ENCODE results near the gene KAZN. TPM values are rescaled to one million over a fixed set of nuclear protein-coding genes. Genes with fewer than 3 reads are reported as not detected.

KAZN gene
- total RNA-seq, 1 experiment from 2014 or later, result 2.7 TPM

DNA sequence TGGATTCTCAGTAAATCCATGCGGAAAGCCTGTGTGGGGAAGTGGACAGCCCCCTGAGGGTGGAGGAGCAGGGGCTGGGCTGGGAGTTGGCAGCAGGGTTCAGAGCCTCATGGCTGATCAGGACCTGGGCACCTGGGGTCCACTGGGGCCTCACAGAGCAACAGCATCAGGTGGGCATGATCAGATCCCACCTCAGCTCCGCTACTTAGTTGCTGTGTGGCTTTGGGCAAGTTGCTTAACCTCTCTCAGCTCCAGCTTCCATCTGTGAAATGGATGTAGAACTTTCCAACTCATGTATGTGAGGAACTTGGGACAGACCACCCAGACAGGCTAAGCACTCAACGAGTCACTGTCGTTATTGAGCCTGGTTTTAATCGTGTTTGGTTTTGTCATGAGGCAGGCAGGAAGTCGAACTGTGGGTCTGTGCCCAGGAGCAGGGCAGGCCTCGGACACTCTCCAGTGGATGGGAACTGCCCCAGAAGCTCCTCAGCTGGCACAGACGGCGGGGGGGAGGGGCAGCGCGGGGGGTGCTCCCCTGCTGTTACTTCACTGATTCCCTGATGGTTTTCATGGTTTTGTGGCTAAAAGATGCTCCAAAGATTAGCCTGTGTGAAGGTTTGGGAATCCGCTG is 399.3 kb downstream of the KAZN start:
- DNase-seq (ENCODE audit: low read depth), result peak; percentile 32

DNA sequence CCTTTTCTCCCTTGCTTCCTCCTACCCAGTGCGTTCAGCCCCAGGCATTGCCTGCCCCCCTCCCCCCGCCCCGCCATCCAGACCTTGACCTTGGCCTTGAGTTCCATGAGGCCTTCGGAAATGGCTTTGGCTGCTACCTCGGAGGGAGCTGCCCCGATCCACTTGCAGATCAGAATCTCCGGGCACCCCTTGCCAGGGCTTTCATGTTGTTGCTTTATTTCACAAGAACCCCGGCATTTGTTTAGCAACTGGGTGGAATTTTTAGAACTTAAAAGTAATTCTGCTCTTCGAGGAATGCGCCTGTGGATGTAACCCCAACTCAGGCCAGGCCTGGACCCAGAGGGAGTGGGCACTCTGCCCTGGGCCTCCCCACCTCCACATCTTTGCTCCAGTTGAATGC is 401.0 kb downstream of the KAZN start:
- no peak for DNase-seq (ENCODE audit: low read depth)

GRCh38 chr1:15000030-15000429 is 401.5 kb downstream of the KAZN start:
- DNase-seq (ENCODE audit: low read depth), result no peak

GRCh38 chr1:15000671-15001070 is 402.2 kb downstream of the KAZN start:
- DNase-seq (ENCODE audit: low read depth), result no peak

DNA sequence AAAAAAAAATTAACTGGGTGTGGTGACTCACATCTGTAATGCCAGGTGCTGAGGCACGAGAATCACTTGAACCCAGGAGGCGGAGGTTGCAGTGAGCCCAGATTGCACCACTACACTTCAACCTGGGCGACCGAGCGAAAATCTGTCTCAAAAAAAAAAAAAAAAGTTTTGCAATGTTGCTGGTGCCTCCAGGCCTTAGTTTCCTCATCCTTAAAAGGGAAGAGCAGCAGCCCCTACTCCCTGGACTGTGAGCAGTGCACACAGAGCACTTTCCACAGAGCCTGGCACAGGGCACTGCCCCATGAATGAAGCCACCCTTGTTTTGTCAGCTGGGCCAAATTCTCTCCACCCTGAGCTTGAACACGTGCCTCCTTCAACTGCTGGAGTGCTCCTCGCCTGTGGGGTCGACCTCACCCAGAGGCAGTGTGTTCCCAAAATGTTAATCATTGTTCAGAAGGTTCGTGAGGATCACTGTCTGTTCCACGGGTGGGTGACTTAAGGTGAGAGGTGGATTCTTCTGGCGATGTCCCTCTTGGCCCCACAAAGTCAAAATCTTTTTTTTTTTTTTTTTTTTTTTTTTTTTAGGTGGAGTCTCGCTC is 402.9 kb downstream of the KAZN start:
- no peak for DNase-seq (ENCODE audit: low read depth)

- DNase-seq (ENCODE audit: low read depth), result no peak
These were observed 403.8 kb downstream of the KAZN start for GRCh38 chr1:15002325-15002724.

DNA sequence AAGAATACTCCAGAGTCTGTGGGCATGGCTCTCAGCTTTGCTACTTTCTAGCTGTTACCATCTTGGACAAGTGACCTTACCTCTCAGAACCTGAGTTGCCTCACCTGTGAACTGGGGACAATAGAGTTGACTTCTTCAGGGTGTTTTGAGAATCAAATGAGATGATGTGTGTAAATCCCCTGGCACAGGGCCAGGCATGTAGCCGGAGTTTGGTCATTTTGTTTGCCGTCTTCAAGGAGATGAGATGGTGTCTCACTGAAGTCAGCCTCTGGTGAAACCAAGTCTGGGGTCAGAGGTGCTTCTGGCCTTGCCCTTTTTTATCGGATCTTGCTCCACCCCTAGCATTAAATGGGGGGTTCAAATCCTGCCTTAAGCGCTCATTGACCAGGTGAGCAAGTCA is 405.9 kb downstream of the KAZN start:
- no peak for DNase-seq (ENCODE audit: low read depth)

DNA sequence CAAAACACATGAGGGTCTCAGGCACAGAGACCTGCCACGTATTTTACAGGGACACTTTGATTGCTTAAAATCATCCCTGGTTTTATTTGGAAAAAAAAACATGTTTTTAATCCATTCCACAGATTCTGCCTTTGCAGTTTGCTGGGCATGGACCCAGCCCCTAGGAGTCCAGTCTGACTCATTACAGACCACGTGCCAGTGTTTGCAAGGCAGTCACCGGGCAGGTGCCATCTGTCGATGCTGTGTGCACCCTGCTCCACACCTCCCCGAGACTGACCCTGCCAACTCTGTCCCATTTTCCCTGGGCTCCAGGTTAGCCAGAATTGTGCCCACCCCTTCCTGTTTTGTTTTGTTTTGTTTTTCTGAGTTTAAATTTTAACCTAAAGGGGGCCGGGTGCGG is 406.6 kb downstream of the KAZN start:
- no peak for DNase-seq (ENCODE audit: low read depth)

DNA sequence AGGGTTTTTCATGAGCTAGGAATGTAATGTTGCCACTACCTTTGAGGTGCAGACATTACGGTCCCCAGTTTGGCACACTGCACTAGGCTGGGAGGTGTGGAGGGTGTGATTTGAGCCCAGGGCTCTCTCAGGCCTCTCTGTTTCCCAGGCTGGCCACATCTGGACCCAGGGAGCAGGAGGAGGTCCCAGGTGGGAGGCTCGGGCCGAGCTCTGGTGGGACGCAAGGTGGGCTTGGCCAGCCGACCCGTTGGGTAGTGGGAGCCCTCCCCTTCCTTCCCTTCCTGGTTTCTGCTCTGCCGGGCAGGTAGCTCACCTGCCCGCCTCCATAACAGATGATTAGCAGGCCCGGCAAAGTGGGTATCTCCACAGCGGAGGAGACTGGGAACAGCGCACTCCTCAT is 408.9 kb downstream of the KAZN start:
- DNase-seq (ENCODE audit: low read depth), result no peak

DNA sequence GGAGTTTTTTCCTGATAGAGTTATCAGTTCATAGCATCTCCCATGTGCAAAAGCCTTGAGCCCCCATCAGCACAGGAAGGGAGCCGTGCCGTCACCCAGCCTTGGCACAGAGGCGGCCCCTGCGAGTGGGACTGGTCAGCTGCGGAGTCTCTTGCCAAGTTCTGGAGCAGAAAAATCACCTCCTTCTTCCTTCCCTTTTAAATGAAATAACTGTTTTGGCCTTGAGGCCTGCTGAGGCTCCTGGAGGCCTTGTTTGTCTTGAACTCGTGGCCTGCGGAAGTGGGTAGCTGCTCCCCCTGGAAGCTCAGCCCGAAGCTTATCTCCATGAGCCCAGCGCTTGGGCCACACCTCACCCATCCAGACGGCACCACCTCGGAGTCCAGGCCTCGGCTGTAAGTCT is 409.4 kb downstream of the KAZN start:
- DNase-seq (ENCODE audit: low read depth), result no peak

DNA sequence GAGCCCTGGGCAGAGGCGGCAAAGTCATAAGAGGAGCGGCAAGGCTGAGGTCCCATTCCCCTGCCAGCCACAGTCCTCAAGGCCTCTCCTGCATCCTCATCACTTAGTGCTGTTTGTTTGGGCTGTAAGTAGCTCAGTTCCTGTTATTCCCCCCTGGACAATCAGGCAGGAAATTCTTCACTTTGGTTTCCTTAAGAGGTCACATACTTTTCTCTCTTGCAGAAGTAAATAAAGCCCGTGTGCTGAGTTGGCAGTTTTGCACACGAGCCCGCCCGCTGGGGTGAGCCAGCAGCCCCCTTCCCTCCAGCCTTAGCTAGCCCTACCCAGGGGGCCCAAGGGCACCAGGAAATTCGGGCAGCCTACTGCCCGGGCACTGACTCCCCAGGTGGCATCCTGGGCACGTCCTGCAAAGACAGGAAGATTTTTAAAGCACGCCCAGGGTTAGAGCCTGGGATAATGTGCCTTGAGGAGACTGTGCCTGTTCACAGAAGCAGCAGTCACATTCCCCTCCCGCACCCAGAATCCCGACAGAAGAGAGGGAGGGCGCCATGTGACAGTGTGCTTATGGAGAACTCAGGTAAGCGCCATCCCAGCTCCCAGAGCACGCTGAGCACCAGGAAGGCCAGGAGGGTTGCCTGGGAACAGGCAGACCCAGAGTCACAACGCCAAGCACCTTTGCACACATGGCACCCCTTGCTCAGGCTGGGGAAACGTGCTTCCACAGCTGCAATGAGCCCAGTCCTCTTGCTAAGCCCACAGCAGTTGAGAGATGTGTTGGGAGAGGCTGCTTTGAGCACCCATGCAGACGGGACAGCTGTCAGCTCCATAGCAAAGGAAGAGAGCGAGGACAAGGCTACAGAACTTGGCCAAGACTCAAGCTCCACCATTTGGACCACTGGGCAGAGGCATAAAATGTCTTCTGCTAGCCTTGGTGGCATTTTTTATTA is 410.6 kb downstream of the KAZN start:
- DNase-seq (ENCODE audit: low read depth), result peak; percentile 53

DNA sequence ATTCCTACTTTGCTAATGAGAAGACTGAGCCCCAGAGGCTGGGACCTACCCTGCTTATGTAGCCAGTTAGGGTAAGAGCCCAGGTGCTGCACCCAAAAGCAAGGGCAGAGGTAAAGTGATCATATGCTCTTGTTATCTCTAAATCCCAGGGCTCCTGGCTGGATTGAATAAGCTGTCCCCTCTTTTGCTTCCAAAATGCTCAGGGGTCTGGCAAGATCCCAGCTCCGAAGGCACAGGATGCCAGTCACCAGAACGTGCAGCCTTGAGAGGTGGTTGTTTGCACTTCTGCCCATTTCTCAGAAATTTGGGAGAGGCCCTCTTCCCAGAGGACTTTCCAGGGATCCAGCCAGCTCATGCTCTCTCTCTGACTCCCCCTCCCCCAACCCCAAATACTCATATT is 412.7 kb downstream of the KAZN start:
- no peak for DNase-seq (ENCODE audit: low read depth)

DNA sequence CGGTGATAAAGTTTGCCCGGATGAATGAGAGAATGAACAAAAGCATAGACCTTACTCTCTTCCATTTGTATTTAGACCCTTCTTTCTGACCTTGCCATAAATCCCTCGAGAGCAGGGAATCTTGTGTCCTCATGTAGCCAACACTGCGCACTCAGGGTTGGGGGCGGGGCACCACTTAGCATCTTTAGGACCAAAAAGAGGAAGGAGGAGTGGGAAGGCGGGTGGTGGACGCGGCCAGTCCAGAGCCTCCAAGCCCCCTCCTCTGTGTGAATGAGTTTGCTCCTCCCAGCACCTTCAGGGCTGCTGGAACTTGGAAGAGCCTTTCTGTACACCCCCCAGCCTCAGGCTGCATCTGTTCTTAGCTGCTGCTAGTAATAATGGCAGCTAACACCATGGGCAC is 413.2 kb downstream of the KAZN start:
- DNase-seq (ENCODE audit: low read depth), result no peak

- no peak for DNase-seq (ENCODE audit: low read depth)
These were observed 414.3 kb downstream of the KAZN start for GRCh38 chr1:15012822-15013221.

GRCh38 chr1:15013767-15014166 is 415.3 kb downstream of the KAZN start:
- DNase-seq (ENCODE audit: low read depth), result no peak

GRCh38 chr1:15014516-15014915 is 416.0 kb downstream of the KAZN start:
- DNase-seq (ENCODE audit: low read depth), result no peak

DNA sequence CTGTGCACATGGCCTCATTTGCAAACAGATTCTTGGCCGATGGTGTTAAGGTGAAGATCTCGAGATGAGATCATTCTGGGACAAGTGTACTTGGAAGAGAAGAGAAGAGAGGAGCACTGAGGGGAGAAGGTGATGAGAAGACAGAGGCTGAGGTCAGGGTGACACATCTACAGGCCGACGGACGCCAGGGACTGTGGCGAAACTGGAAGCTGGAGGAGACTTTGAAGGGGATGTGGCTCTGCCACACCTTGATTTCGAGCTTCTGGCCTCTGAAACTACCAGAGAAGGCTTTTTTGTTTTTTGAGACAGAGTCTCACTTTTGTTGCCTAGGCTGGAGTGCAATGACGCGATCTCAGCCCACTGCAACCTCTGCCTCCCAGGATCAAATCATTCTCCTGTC is 417.5 kb downstream of the KAZN start:
- no peak for DNase-seq (ENCODE audit: low read depth)

DNA sequence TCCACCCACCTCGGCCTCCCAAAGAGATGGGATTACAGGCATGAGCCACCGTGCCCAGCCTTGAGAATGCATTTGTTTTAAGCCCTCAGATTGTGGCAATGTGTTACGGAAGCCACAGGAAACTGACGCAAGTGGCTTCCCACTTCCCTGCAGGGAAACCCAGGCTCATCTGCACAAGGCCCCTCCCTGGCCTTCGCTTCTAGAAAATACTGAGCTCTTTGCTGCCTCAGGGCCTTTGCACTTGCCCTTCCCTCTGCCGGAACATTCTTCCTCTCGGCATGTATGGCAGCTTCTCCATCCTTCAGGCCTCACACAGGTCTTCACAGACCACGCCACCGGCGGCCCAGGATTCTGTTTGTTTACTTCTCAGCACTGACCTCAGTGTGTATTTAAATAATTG is 418.0 kb downstream of the KAZN start:
- DNase-seq (ENCODE audit: low read depth), result no peak

DNA sequence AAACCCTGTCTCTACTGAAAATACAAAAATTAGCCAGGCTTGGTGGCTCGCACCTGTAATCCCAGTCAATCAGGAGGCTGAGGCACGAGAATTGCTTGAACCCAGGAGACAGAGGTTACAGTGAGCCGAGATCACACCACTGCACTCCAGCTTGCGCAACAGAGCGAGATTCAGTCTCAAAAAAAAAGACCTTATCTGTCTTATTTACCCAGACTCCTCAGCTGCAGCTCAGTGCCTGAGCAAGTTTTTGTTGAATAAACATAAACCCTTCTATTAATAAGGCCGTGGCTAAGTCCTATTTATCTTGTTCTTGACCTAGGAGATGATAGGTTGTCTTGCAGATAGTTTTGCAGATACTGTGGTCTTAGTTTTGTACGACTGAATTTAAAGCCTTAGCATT is 418.6 kb downstream of the KAZN start:
- no peak for DNase-seq (ENCODE audit: low read depth)

GRCh38 chr1:15018767-15019166 is 420.3 kb downstream of the KAZN start:
- no peak for DNase-seq (ENCODE audit: low read depth)

DNA sequence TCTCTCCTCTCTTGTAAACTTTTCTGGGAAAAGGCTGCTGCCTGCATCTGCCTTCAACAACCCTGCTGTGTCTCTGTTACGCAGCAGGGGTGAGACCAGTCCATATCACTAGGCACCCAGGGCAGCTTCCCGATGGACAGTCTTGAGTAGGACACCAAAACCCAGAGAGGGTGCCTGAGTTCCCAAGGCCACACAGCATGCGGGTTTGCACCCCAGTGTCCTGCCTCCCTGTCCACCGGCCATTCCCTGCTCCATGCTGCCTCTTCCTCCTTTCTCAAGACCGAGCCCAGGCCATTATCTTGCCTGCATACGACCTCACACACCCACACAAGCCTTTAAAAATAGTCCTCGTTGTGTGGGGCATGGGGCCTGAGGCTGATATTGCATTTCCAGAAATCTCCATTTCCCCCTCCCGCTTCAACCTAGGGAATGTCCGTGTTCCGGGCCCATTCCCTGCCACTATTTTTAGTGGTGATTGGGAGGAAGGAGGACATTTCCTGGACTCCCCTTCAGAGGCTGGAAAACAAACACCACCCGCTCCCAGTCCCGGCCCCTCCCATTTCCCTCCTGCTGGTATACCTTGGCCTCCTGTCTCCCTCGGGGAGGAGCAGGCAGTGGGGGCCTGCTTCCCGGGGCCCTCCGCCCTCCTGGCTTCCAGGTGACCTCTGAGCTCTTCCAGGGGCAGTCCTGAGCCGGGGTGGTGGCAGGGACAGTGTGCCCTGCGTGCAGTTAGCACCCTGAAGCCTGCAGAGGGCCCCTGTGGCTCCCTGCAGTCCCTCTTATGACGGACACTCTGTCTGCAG is 422.7 kb downstream of the KAZN start:
- DNase-seq (ENCODE audit: low read depth), result no peak

DNA sequence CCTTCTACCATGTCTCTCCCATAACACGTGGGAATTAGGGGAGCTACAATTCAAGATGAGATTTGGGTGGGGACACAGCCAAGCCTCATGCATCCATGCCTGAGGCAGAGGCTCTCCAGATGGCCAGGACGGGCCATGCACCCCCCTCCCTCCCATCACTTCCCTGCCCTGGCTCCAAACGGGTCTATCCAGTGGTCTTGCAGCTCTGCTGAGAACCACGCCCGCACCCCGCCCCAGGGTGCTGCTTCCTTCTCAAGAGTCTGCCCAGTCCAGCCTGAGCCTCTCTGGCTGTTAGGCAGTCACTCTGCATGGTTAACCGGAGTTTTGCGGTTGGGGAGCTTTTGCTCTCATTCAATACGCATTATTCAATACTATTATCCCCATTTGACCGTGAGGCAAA is 423.6 kb downstream of the KAZN start:
- DNase-seq (ENCODE audit: low read depth), result no peak
